GM23338 (cell line): ENCODE results near the gene TIMM10B. TPM values are rescaled to one million over a fixed set of nuclear protein-coding genes. Genes with fewer than 3 reads are reported as not detected.

Experiments
- ATAC-seq: fragments of 200-7000 bp; cut with Tn5 transposase; 3 replicates; pipeline ENCODE4 v1.9.1; 2020
- DNase-seq: peaks from one replicate; pipeline ENCODE4 v3.0.0-alpha.2; 2015; ENCODE audit warnings: low spot score
- H2AFZ ChIP-seq: fragments of 200-600 bp; sonication (generic); 2 replicates; pipeline ENCODE4 v1.8.0; 2016; ENCODE audit warnings: antibody characterized with exemption, mild to moderate bottlenecking, moderate library complexity
- H3F3A ChIP-seq: fragments of 200-600 bp; sonication (generic); replicated peaks from 2 replicates; pipeline ENCODE4 v1.8.0; 2017; ENCODE audit warnings: antibody characterized with exemption, mixed run types, low read depth
- H3K27ac ChIP-seq: fragments of 200-600 bp; sonication (generic); 2 replicates; pipeline ENCODE4 v1.6.1; 2016; ENCODE audit warnings: low read depth
- H3K27me3 ChIP-seq: fragments of 200-600 bp; sonication (generic); 2 replicates; pipeline ENCODE4 v1.8.0; 2016; ENCODE audit warnings: mild to moderate bottlenecking, mixed run types, moderate library complexity; ENCODE audit not compliant: insufficient read depth
- H3K36me3 ChIP-seq: fragments of 200-600 bp; sonication (generic); 2 replicates; pipeline ENCODE4 v1.8.0; 2016; ENCODE audit warnings: mild to moderate bottlenecking; ENCODE audit not compliant: insufficient read depth
- H3K4me1 ChIP-seq: fragments of 200-600 bp; sonication (generic); 2 replicates; pipeline ENCODE4 v1.8.0; 2016; ENCODE audit warnings: mild to moderate bottlenecking, moderate library complexity; ENCODE audit not compliant: insufficient read depth
- H3K4me2 ChIP-seq: fragments of 200-600 bp; sonication (generic); 2 replicates; pipeline ENCODE4 v1.7.1; 2017; ENCODE audit warnings: mixed run types
- H3K4me3 ChIP-seq: fragments of 200-600 bp; sonication (generic); 2 replicates; pipeline ENCODE4 v1.6.1; 2016; ENCODE audit warnings: mixed run types
- H3K79me2 ChIP-seq: fragments of 200-600 bp; sonication (generic); replicated peaks from 2 replicates; pipeline ENCODE4 v1.8.0; 2017; ENCODE audit warnings: mild to moderate bottlenecking; ENCODE audit not compliant: insufficient read depth
- H3K9me2 ChIP-seq: fragments of 200-600 bp; sonication (generic); 2 replicates; pipeline ENCODE4 v1.8.0; 2017; ENCODE audit not compliant: insufficient read depth
- H4K20me1 ChIP-seq: fragments of 200-600 bp; sonication (generic); replicated peaks from 2 replicates; pipeline ENCODE4 v1.8.0; 2017; ENCODE audit warnings: mild to moderate bottlenecking; ENCODE audit not compliant: insufficient read depth
- H3K27ac Mint-ChIP-seq: 2 replicates; pipeline ENCODE4 v1.8.0; 2020; ENCODE audit warnings: inconsistent platforms, mild to moderate bottlenecking, moderate library complexity, mixed read lengths
- H3K27me3 Mint-ChIP-seq: 3 replicates; pipeline ENCODE4 v1.8.0; 2022; ENCODE audit warnings: low read depth, mild to moderate bottlenecking, moderate library complexity, mixed read lengths, inconsistent platforms; ENCODE audit not compliant: insufficient read depth, poor library complexity
- H3K36me3 Mint-ChIP-seq: 3 replicates; pipeline ENCODE4 v1.8.0; 2021; ENCODE audit warnings: low read depth, mild to moderate bottlenecking, inconsistent platforms, moderate library complexity, mixed read lengths
- H3K4me1 Mint-ChIP-seq: 3 replicates; pipeline ENCODE4 v1.8.0; 2020; ENCODE audit warnings: mild to moderate bottlenecking, inconsistent platforms, mixed read lengths
- H3K4me3 Mint-ChIP-seq: 3 replicates; pipeline ENCODE4 v1.8.0; 2021; ENCODE audit warnings: moderate library complexity, mild to moderate bottlenecking, inconsistent platforms, mixed read lengths
- H3K9me3 Mint-ChIP-seq: 3 replicates; pipeline ENCODE4 v1.8.0; 2020; ENCODE audit warnings: moderate library complexity, mild to moderate bottlenecking, inconsistent platforms, mixed read lengths
- CTCF ChIP-seq, 2 experiments: fragments of 200-600 bp in 1 of 2; sonication (generic) in 1 of 2; conservative IDR thresholded peaks; 2 replicates each; pipeline versions ENCODE4 v1.5.1 to v1.6.1; 2016 to 2017; ENCODE audit warnings: antibody characterized with exemption in 2 of 2, low read depth in 2 of 2, mild to moderate bottlenecking in 2 of 2, moderate library complexity in 1 of 2
- ETS1 ChIP-seq: IDR thresholded peaks from 2 replicates; pipeline ENCODE4 v1.6.1; 2016; ENCODE audit warnings: antibody characterized with exemption
- EZH2 ChIP-seq: fragments of 200-600 bp; sonication (generic); IDR thresholded peaks from one replicate; pipeline ENCODE4 v1.8.0; 2017; ENCODE audit warnings: antibody characterized with exemption, mild to moderate bottlenecking, low read depth; ENCODE audit not compliant: unreplicated experiment
- EZH2phosphoT487 ChIP-seq: fragments of 200-600 bp; sonication (generic); IDR thresholded peaks from one replicate; pipeline ENCODE4 v1.8.1; 2018; ENCODE audit warnings: antibody characterized with exemption; ENCODE audit not compliant: unreplicated experiment
- NANOG ChIP-seq: IDR thresholded peaks from 2 replicates; pipeline ENCODE4 v1.6.1; 2016; ENCODE audit warnings: antibody characterized with exemption, borderline replicate concordance
- REST ChIP-seq: IDR thresholded peaks from one replicate; pipeline ENCODE4 v1.6.1; 2018; ENCODE audit warnings: antibody characterized with exemption; ENCODE audit not compliant: unreplicated experiment
- ZNF331 ChIP-seq: fragments of 250-450 bp; sonication (Bioruptor Pico); IDR thresholded peaks from 2 replicates; pipeline ENCODE4 v1.5.0; 2020; ENCODE audit warnings: low read depth, mild to moderate bottlenecking, moderate library complexity
- ZNF462 ChIP-seq: fragments of 250-450 bp; sonication (Bioruptor Pico); IDR thresholded peaks from 2 replicates; pipeline ENCODE4 v1.5.0; 2020; ENCODE audit warnings: mild to moderate bottlenecking, moderate library complexity
- polyA plus RNA-seq: library from polyadenylated mRNA; unstranded; fragments of >200 nt; fragmentation: Nextera tagmentation; extraction: Ambion mirVana; gene quantifications from 2 replicates; pipeline ENCODE4 v1.2.1, GENCODE V29; 2016
- total RNA-seq: library from RNA; depleted of rRNA; stranded (reverse); fragments of >200 nt; shearing (Covaris generic); gene quantifications from 2 replicates; pipeline ENCODE4 v1.2.3, GENCODE V29; 2014

Gene TIMM10B
- total and polyA plus RNA-seq, 2 experiments from 2014 or later, result 30.8 to 54.2 TPM

- ATAC-seq (no peak), DNase-seq (no peak)
- no peaks in the 10 kb centered on the region; the same call in 1 of the 2 replicates for H3K36me3 ChIP-seq
- no peaks in the 10 kb centered on the region for H3K9me3 Mint-ChIP-seq
- H3K9me2 ChIP-seq, result no peaks in the 10 kb centered on the region
- TF ChIP-seq REST, result no peak
- TF ChIP-seq ZNF331 (CRISPR knock-in tag), result no peak
- TF ChIP-seq ETS1, result no peak
- no peak for TF ChIP-seq EZH2
- TF ChIP-seq CTCF (conservative IDR thresholded peaks at IDR 0.05; ENCODE audit: low read depth in 2 of 2), result no peak
- TF ChIP-seq NANOG, result no peak
- no peak for TF ChIP-seq ZNF462
- TF ChIP-seq EZH2phosphoT487, result no peak
- no peaks in the 10 kb centered on the region for H3K4me1 ChIP-seq
- no peak overlapping the region for H3K4me2 ChIP-seq
- H4K20me1 ChIP-seq, result no peaks in the 10 kb centered on the region
- no peaks in the 10 kb centered on the region for H3F3A ChIP-seq
- no peak overlapping the region for H3K4me3 ChIP-seq
- H3K4me1 Mint-ChIP-seq, result no peaks in the 10 kb centered on the region
- H2AFZ ChIP-seq, result no peak overlapping the region
- H3K27ac ChIP-seq, result no peak overlapping the region
- no peak overlapping the region for H3K27ac Mint-ChIP-seq
- H3K27me3 ChIP-seq, result no peaks in the 10 kb centered on the region
- H3K27me3 Mint-ChIP-seq, result peaks cover 2% of the 10 kb centered on the region
- H3K36me3 Mint-ChIP-seq, result no peaks in the 10 kb centered on the region
- no peaks in the 10 kb centered on the region for H3K79me2 ChIP-seq
- H3K4me3 Mint-ChIP-seq, result no peak overlapping the region
Measured at GRCh38 chr11:6523253-6523652, 42.0 kb downstream of the TIMM10B start.
